ENCODE results near the gene CCL11.
"Not testable (repeated sequence)": the region's sequence is repeated elsewhere in the genome, so short reads cannot be mapped to it uniquely, and the experiment has no call there.

CCL11 gene

DNA sequence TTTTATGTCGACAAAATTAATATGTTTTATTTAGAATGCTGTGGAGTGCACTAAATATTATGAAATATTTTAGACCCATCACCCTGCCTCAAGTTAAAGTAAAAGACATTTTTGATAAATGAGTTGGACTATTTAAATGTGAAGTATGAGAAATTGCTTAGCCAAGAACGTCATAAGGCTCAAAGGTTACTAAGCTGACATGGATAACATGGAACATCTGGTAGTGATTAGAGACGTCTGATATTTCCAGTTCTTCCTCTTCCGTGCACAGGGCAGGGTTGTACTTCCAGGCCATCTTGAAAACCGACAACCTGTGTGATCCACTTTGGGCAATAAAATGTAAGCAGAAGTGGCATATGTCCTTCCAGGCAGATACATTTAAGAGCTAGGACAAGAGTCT, 26.5 kb downstream of the CCL11 start:
- DNase-seq = no peak

DNA sequence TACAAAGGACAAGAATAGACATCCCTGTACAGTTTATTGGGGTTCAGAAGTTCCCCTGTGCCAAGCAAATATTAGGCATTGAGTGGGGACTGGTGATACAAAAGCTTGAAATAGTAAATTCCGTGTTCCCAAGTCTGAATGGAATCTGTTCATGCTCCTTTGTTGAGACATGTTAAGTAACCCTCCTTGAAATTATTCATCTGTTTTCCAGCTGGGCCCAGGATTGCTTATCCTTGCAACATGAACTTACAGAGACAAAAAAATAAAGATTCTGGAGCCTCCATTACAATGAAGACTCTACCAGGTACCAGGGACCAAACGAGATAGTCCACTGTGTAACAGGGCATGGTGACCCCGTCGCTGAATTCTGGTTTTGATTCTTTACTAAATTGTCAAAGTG, 27.6 kb downstream of the CCL11 start:
- no peak for DNase-seq

DNA sequence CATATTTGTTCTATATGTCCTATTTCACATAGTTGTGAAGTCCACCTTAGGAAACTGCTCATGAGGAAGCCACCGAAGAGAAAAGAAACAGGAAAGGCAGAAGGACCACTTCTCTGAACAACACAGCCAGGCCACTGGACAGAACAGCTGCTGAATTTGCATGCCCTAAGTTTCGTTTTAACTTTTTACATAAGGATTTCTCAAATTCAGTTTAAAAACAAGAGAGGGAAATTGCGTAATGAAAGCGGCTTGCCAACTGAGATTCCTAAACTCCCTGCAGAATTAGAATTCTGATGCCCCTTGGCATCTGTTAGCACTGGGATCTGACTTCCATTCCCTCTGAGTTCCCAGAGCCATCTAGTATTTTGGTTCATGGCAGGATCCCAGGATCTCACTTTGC, 28.7 kb downstream of the CCL11 start:
- no peak for DNase-seq

DNA sequence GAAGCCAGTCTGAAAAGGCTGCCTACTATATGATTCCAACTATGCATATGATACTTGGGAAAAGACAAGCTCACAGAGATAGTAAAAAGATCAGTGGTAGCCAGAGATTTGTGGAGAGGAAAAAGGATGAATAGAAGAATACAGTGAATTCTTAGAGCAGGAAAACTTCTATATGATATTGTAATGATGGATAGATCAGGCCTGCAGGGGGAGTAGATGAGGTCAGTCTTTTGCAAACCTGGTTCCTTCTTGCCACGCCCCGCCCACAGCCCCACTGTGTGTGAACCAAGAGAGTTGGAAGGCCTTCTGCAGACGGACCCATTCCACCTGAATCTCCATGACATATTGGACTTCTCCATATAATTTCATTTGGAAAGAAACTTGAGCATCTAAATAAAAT, 32.9 kb downstream of the CCL11 start:
- no peak for DNase-seq

DNA sequence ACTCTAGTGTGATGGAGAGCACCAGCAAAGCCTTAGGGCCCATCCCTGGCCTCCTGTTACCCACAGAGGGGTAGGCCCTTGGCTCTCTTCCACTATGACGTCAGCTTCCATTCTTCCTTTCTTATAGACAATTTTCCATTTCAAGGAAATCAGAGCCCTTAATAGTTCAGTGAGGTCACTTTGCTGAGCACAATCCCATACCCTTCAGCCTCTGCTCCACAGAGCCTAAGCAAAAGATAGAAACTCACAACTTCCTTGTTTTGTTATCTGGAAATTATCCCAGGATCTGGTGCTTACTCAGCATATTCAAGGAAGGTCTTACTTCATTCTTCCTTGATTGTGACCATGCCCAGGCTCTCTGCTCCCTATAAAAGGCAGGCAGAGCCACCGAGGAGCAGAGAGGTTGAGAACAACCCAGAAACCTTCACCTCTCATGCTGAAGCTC, 33.5 kb downstream of the CCL11 start, which contains the start of gene CCL8:
Gene CCL8, plus strand, starts transcription at position 397 of the 445 bp plus-strand sequence. CDS start 67 bp downstream, outside the sequence.
- DNase-seq = no peak

DNA sequence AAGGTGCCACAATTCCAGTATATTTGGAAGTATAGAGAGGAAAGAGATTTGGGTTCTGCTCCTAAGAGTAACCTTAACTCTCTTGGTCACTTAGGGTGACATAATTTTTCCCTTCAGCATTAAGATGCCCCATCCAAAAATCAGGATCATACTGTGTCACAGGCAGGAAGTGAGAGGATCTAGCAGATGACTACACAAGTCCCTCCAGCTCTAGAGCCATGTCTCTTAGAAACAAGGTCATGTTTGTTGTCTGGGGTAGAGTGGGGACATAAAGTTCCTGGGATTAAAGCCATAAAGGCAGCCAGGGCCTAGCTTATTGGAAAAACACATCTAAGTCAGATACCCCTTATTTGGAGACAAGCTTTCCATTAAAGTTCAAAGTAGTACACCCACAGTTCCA, 36.4 kb downstream of the CCL11 start:
- DNase-seq = no peak

DNA sequence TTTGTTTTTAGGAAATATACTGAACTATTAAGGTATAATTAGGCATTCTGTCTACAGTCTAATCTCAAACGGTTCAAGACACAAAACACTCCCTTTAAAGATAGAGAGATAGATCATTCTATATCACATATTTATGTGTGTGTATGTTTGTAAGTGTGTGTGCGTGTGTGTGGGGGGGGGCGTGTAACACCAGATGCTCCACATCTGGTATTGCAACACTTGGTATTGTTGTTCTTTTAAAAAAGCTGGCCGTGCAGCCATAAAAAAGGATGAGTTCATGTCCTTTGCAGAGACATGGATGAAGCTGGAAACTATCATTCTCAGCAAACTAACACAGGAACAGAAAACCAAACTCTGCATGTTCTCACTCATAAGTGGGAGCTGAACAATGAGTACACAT, 42.0 kb downstream of the CCL11 start:
- DNase-seq = not testable (repeated sequence)

DNA sequence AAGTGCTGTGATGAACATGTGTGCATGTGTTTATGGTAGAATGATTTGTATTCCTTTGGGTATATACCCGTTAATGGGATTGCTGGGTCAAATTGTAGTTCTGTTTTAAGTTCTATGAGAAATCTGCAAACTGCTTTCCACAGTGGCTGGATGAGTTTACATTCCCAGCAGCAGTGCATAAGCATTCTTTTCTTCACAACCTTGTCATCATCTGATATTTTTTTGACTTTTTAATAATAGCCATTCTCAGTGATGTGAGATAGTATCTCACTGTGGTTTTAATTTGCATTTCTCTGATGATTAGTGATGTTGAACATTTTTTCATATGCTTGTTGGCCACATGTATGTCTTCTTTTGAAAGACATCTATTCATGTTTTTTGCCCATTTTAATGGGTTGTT, 52.2 kb downstream of the CCL11 start:
- DNase-seq = no peak
